HG03039 (cell line): ENCODE data around the gene KIRREL3.
"Not testable (repeated sequence)": the region's sequence is repeated elsewhere in the genome, so short reads cannot be mapped to it uniquely, and the experiment has no call there.

Experiments
- ATAC-seq: cut with Tn5 transposase; IDR thresholded peaks from one replicate; pipeline ENCODE4 v1.9.1; 2021; ENCODE audit warnings: mild to moderate bottlenecking, moderate library complexity; ENCODE audit not compliant: unreplicated experiment

Gene KIRREL3

GRCh38 chr11:126374562-126375300 is 625.8 kb downstream of the KIRREL3 start:
- not testable (repeated sequence) for ATAC-seq

GRCh38 chr11:126373389-126374066 is 627.0 kb downstream of the KIRREL3 start:
- ATAC-seq: not testable (repeated sequence)
